NOMO-1 treated with DMSO at 0.1 percent for 48 hours (cell line): Measurements from ENCODE around the gene P2RX2.
"Not testable (repeated sequence)": the region's sequence is repeated elsewhere in the genome, so short reads cannot be mapped to it uniquely, and the experiment has no call there.

Experiments
- DNase-seq: peaks from one replicate; lab custom pipeline; 2025; ENCODE audit not compliant: unreplicated experiment; lab: John Stamatoyannopoulos, UW

The P2RX2 gene

GRCh38 chr12:132583411-132583710, 35.2 kb upstream of the P2RX2 start:
- DNase-seq, result no peak

GRCh38 chr12:132583736-132584135, 34.8 kb upstream of the P2RX2 start:
- DNase-seq, result no peak

GRCh38 chr12:132584429-132584828, 34.1 kb upstream of the P2RX2 start:
- no peak for DNase-seq

GRCh38 chr12:132585177-132585576, 33.4 kb upstream of the P2RX2 start:
- no peak for DNase-seq

GRCh38 chr12:132586929-132587328, 31.6 kb upstream of the P2RX2 start:
- DNase-seq, result no peak

- DNase-seq, result no peak
Measured at GRCh38 chr12:132587781-132588180, 30.8 kb upstream of the P2RX2 start.

- DNase-seq, result no peak
Measured at GRCh38 chr12:132588319-132588718, 30.3 kb upstream of the P2RX2 start.

GRCh38 chr12:132588821-132589669, 29.5 kb upstream of the P2RX2 start:
- no peak for DNase-seq

GRCh38 chr12:132591107-132591935, 27.3 kb upstream of the P2RX2 start:
- DNase-seq, result no peak

GRCh38 chr12:132592282-132592970, 26.1 kb upstream of the P2RX2 start:
- DNase-seq, result no peak

- DNase-seq, result no peak
Measured at GRCh38 chr12:132593071-132593470, 25.5 kb upstream of the P2RX2 start.

GRCh38 chr12:132593521-132593920, 25.1 kb upstream of the P2RX2 start:
- DNase-seq, result no peak

- peak; percentile 20 for DNase-seq
Measured at GRCh38 chr12:132593938-132594358, 24.6 kb upstream of the P2RX2 start.

GRCh38 chr12:132595183-132595582, 23.4 kb upstream of the P2RX2 start:
- DNase-seq, result no peak

- DNase-seq, result no peak
Measured at GRCh38 chr12:132596016-132596415, 22.6 kb upstream of the P2RX2 start.

GRCh38 chr12:132597333-132598316, 21.0 kb upstream of the P2RX2 start:
- DNase-seq, result peak; percentile 50

- not testable (repeated sequence) for DNase-seq
Measured at GRCh38 chr12:132599502-132599901, 19.1 kb upstream of the P2RX2 start.

GRCh38 chr12:132600048-132601032, 18.2 kb upstream of the P2RX2 start:
- peak; percentile 78 for DNase-seq

- no peak for DNase-seq
Measured at GRCh38 chr12:132601171-132601883, 17.2 kb upstream of the P2RX2 start.
